Duodenal mucosa (tissue), 2 donors: Measurements from ENCODE around the gene DDX5.

Source experiments
- H3K27ac ChIP-seq: one replicate; pipeline ENCODE4 v1.7.0; 2013; ENCODE audit warnings: low read depth, low read length
- H3K27me3 ChIP-seq, 2 donors: one replicate each; pipeline ENCODE4 v1.7.0; 2013; ENCODE audit warnings: low read length in 2 of 2, control low read depth in 1 of 2; ENCODE audit not compliant: insufficient read depth in 2 of 2, control insufficient read depth in 1 of 2
- H3K36me3 ChIP-seq, 2 donors: one replicate each; pipeline ENCODE4 v1.7.0; 2013; ENCODE audit warnings: low read length in 2 of 2, control low read depth in 1 of 2; ENCODE audit not compliant: insufficient read depth in 2 of 2, control insufficient read depth in 1 of 2
- H3K4me1 ChIP-seq, 2 donors: one replicate each; pipeline ENCODE4 v1.7.0; 2013; ENCODE audit warnings: low read length in 2 of 2, control low read depth in 1 of 2; ENCODE audit not compliant: insufficient read depth in 2 of 2, control insufficient read depth in 1 of 2
- H3K4me3 ChIP-seq, 2 donors: one replicate each; pipeline ENCODE4 v1.7.0; 2013; ENCODE audit warnings: low read length in 2 of 2, low read depth in 1 of 2
- H3K9ac ChIP-seq, 2 donors: one replicate each; pipeline ENCODE4 v1.7.0; 2013; ENCODE audit warnings: low read length in 2 of 2, low read depth in 1 of 2
- H3K9me3 ChIP-seq, 2 donors: one replicate each; pipeline ENCODE4 v1.7.0; 2013; ENCODE audit warnings: low read length in 2 of 2, control low read depth in 1 of 2; ENCODE audit not compliant: control insufficient read depth in 1 of 2

DDX5 gene

DNA sequence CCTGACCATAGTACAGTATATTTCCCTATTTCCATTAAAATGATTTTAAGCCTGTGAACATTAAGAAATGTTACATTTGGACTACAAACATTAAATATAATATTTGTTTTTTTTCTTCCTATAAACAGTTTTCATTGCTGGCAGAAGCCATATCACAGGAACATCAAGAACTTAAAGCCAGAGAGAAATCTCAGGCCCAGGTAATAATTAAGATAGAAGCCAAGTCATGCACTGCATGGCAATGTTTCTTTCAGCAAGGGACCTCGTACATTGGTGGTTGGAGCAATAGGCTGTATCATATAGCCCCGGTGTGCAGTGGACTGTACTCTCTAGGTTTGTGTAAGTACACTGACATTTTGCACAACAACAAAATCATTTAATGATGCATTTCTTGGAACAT lies 30.8 kb upstream of the DDX5 start:
- Histone ChIP-seq H3K36me3 (peaks cover 43 to 79% of the 10 kb centered on the region in 2 donors), H3K9me3 (no peaks in the 10 kb centered on the region), H3K9ac (no peak overlapping the region), H3K27me3 (no peaks in the 10 kb centered on the region), H3K27ac (no peak overlapping the region), H3K4me3 (no peak overlapping the region), H3K4me1 (no peaks in the 10 kb centered on the region)

DNA sequence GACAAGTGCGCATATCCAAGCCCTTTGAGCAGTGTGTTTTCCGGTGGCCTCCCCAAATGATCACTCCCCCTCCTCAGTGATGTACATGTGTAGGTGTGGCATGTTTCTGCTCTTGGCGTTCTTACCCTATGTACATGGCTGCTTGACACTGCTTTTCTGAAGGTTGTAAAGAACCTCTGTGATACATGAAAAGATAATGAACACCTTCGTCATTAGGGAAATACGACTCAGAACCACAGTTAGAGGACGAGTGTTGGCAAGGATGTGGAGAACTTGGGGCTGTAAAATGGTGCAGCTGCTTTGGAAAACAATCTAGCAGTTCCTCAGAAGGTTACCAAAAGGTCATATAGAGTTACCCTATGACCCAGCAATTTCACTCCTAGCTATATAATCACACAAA lies 29.3 kb upstream of the DDX5 start:
- Histone ChIP-seq H3K4me1 (no peaks in the 10 kb centered on the region), H3K27ac (no peak overlapping the region), H3K9me3 (no peaks in the 10 kb centered on the region), H3K27me3 (no peaks in the 10 kb centered on the region), H3K9ac (no peak overlapping the region), H3K4me3 (no peak overlapping the region), H3K36me3 (peaks cover 52 to 86% of the 10 kb centered on the region in 2 donors)

DNA sequence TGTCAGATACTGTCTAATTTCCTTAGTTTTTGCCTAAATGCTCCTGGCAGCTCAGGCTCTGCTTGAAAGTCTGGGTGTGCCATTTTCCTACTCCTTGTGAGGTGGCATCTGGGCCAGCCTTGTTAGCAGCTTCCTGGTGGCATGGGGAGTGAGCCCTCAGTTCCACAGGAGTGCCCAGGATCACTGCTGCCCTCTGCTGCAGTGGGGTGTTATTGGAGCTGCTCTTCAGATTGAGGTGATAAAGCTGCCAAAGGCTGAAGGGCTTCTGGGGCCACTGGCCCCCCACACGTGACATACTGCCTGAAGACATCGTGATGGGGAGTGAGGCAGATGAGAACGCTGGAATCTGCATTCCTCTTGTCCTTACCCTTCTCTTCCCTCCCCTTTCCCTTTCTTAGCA lies 28.1 kb upstream of the DDX5 start:
- H3K9ac ChIP-seq = no peak overlapping the region
- H3K27ac ChIP-seq = no peak overlapping the region
- H3K4me3 ChIP-seq = no peak overlapping the region
- H3K9me3 ChIP-seq = no peaks in the 10 kb centered on the region
- H3K36me3 ChIP-seq = peaks cover 56 to 93% of the 10 kb centered on the region in 2 donors
- no peaks in the 10 kb centered on the region for H3K4me1 ChIP-seq
- H3K27me3 ChIP-seq = no peaks in the 10 kb centered on the region

DNA sequence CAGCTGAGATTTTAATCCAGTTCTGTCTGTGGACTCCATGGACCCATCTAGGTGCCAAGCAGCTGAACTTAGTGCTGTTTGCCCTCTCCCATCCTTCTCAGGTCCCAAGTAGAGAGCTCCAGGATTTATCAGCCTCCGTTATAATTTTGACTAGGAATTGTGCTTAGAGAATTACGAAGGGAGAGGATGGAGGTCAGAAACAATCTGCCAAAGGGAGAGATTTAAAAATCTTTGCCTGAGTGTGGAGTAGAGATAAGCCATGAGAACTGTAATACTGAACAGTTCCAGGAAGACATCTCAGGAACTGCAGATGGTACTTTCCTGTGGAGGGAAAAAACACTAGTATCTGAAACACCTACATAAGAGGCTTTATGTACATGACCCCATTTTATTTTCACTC lies 27.7 kb upstream of the DDX5 start:
- Histone ChIP-seq H3K27me3 (no peaks in the 10 kb centered on the region), H3K4me1 (no peaks in the 10 kb centered on the region), H3K9ac (no peak overlapping the region), H3K36me3 (peaks cover 60 to 94% of the 10 kb centered on the region in 2 donors), H3K4me3 (no peak overlapping the region), H3K27ac (no peak overlapping the region), H3K9me3 (no peaks in the 10 kb centered on the region)

DNA sequence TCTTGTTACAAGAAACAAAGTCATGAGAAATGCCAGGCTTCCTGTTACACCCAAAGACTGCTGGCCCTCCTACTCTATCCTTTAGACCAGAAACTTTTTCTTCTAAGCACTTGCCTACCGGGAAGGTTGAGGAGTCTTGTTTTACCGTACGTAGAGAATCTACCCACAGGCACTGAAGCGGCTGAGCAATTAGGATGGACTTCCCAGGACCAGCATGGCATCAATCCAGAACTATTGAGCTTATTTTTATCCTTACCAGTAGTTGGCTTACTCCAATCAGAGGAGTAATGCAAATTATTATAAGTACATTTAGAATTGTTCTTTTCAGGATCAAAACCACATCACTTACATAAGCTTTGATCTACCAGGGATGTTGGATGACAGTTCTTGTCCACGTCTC lies 26.3 kb upstream of the DDX5 start:
- H3K9me3 ChIP-seq = no peaks in the 10 kb centered on the region
- H3K4me1 ChIP-seq = no peaks in the 10 kb centered on the region
- H3K4me3 ChIP-seq = no peak overlapping the region
- H3K9ac ChIP-seq = no peak overlapping the region
- no peaks in the 10 kb centered on the region for H3K27me3 ChIP-seq
- peaks cover 61 to 97% of the 10 kb centered on the region in 2 donors for H3K36me3 ChIP-seq
- no peak overlapping the region for H3K27ac ChIP-seq

DNA sequence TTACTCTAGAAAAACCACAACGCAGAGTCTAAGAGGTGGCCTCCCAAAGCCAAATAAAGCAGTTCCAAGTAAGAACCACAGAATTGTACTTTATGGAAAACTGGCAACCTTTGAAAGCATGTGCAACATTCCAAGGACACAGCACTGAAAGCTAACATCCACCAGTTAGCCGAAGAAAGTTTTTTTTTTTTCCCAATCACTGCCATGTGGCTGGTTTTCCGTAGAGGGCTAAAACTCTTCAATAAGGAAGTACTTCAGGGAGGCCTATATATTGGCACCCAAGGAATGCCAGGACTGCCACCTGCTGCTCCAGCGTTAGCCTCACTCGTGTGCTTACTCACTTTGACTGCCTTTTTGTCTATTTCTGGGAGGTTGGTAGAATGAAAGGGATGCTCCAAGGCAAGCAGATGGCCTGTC lies 25.9 kb upstream of the DDX5 start:
- no peak overlapping the region for H3K4me3 ChIP-seq
- no peaks in the 10 kb centered on the region for H3K9me3 ChIP-seq
- no peak overlapping the region for H3K27ac ChIP-seq
- H3K27me3 ChIP-seq = no peaks in the 10 kb centered on the region
- H3K36me3 ChIP-seq = peaks cover 58 to 97% of the 10 kb centered on the region in 2 donors
- no peak overlapping the region for H3K9ac ChIP-seq
- no peaks in the 10 kb centered on the region for H3K4me1 ChIP-seq

DNA sequence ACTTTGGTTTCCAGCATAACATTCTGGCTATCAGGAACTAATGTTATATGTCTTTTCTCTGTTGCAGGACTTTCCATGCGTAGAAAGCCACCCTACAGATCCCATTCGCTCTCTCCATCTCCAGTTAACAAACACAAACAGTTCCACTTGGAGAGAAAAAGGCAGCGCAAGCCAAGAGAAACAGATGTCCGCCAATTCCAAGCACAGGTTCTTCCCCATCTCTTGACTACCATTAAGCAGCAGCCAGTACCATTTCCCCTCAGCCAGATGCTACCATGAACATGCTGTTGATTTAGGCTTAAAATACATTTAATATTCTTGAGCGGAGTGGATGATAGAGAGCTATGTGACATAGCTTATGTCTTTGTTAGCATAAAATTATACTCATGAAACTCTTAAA lies 23.1 kb upstream of the DDX5 start:
- H3K27ac ChIP-seq = no peak overlapping the region
- H3K27me3 ChIP-seq = no peaks in the 10 kb centered on the region
- no peak overlapping the region for H3K4me3 ChIP-seq
- H3K36me3 ChIP-seq = peaks cover 62 to 90% of the 10 kb centered on the region in 2 donors
- no peak overlapping the region for H3K9ac ChIP-seq
- H3K4me1 ChIP-seq = no peaks in the 10 kb centered on the region
- no peaks in the 10 kb centered on the region for H3K9me3 ChIP-seq

DNA sequence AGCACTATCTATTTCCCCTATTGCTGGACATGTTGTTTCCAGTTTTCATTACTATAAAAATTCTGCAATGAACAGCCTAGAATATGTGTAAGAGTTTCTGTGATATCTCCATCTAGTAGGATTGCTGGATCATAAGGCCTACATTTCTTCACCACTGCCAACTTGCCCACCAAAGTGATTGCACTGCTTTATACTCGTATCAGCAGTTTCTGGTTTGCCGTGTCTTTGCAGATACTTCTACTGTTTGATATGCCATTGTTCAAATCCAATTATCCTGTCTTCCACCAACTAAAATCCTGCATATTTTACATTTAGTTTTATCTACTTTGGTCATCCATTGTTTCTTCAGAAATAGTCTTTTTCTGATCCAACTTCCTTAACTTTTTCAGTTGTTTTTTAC lies 21.8 kb upstream of the DDX5 start:
- Histone ChIP-seq H3K9ac (no peak overlapping the region), H3K27ac (no peak overlapping the region), H3K27me3 (no peaks in the 10 kb centered on the region), H3K9me3 (no peaks in the 10 kb centered on the region), H3K4me1 (no peaks in the 10 kb centered on the region), H3K36me3 (peaks cover 56 to 88% of the 10 kb centered on the region in 2 donors), H3K4me3 (no peak overlapping the region)

DNA sequence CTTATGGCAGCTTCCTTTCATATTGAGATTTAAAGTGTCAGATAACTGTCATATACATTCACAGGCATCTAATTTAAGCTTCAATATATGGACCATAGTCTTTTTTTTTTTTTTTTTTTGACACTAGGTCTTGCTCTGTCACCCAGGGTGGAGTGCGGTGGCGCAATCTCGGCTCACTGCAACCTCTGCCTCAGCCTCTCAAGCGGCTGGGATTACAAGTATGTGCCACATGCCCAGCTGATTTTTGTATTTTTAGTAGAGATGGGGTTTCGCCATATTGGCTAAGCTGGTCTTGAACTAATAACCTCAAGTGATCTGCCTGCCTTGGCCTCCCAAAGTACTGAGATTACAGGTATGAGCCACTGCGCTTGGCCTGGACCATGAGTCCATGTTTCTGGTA lies 14.3 kb upstream of the DDX5 start:
- no peak overlapping the region for H3K4me3 ChIP-seq
- no peaks in the 10 kb centered on the region for H3K27me3 ChIP-seq
- no peak overlapping the region for H3K9ac ChIP-seq
- no peaks in the 10 kb centered on the region for H3K9me3 ChIP-seq
- H3K36me3 ChIP-seq = peaks cover 26 to 86% of the 10 kb centered on the region in 2 donors
- no peak overlapping the region for H3K27ac ChIP-seq
- no peaks in the 10 kb centered on the region for H3K4me1 ChIP-seq

DNA sequence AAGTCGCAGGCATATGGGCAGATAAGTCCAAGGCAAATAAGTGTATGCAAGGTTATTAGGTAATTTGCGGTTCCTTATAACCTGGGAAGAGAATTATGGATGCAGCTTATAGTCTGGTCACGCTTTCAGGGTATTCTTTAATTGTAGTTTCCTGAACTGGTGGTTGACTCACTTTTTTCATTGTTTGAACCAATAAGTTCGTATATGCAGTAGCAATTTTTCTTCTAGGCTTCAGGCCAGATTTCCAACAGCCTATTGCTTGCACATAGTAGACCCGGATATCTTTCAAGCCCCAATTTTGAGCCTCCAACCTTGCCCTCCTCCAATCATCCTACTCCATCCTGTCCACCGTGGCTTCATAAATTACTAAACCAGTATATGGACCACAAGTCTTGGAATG lies 13.5 kb upstream of the DDX5 start:
- H3K9me3 ChIP-seq = no peaks in the 10 kb centered on the region
- no peaks in the 10 kb centered on the region for H3K4me1 ChIP-seq
- H3K27ac ChIP-seq = no peak overlapping the region
- H3K36me3 ChIP-seq = peaks cover 32 to 92% of the 10 kb centered on the region in 2 donors
- no peaks in the 10 kb centered on the region for H3K27me3 ChIP-seq
- no peak overlapping the region for H3K9ac ChIP-seq
- no peak overlapping the region for H3K4me3 ChIP-seq

DNA sequence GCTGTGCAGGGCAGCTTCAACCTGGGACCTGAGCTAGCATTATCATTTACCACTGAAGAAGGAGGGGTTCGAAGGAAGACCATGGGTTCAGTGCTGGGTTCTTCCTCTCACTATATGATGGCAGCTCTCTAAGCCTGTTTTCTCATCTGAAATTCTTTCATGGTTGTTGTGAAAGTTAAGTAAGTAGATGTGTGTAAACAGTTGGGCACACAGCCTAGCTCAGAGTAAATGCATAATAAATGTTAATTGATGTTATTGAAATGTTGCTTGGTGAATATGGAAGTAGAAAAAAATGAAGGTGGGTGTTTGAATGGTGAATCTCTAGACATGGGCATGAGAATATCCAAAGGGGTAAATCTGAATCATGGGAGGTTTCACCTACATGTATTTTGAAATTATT lies 9.7 kb upstream of the DDX5 start:
- H3K9ac ChIP-seq = no peak overlapping the region
- no peak overlapping the region for H3K27ac ChIP-seq
- H3K9me3 ChIP-seq = no peaks in the 10 kb centered on the region
- H3K27me3 ChIP-seq = no peaks in the 10 kb centered on the region
- H3K4me1 ChIP-seq = no peaks in the 10 kb centered on the region
- H3K36me3 ChIP-seq = peaks cover 39 to 84% of the 10 kb centered on the region in 2 donors
- no peak overlapping the region for H3K4me3 ChIP-seq
